Right atrium auricular region (tissue), 2 donors: ENCODE results near the gene CPLANE2. TPM values are rescaled to one million over a fixed set of nuclear protein-coding genes. Genes with fewer than 3 reads are reported as not detected.
"Not testable (repeated sequence)": the region's sequence is repeated elsewhere in the genome, so short reads cannot be mapped to it uniquely, and the experiment has no call there.

ENCODE experiments used
- DNase-seq: peaks from one replicate; pipeline ENCODE4 v3.0.0-alpha.2; 2019; ENCODE audit warnings: low spot score
- H3K27ac ChIP-seq, 2 donors: fragments of 200-600 bp; sonication (generic); 1 replicate in 1 of 2; 2 replicates in 1 of 2; pipeline ENCODE4 v1.5.1; 2016 to 2019
- H3K27me3 ChIP-seq, 2 donors: fragments of 200-600 bp; sonication (generic); one replicate each; pipeline versions ENCODE4 v1.5.1 to v1.6.0; 2017 to 2019
- H3K36me3 ChIP-seq: fragments of 200-600 bp; sonication (generic); one replicate; pipeline ENCODE4 v1.5.1; 2016
- H3K4me1 ChIP-seq, 2 donors: fragments of 200-600 bp; sonication (generic); one replicate each; pipeline versions ENCODE4 v1.5.1 to v1.6.0; 2017 to 2019
- H3K4me3 ChIP-seq, 2 donors: fragments of 200-600 bp; sonication (generic); 1 replicate in 1 of 2; 2 replicates in 1 of 2; pipeline ENCODE4 v1.5.1; 2017 to 2019; ENCODE audit warnings: mild to moderate bottlenecking in 1 of 2, moderate library complexity in 1 of 2
- H3K9me3 ChIP-seq, 2 donors: fragments of 200-600 bp; sonication (generic); one replicate each; pipeline ENCODE4 v1.5.1; 2019
- CTCF ChIP-seq, 2 donors: fragments of 200-600 bp; sonication (generic); IDR thresholded peaks; one replicate each; pipeline ENCODE4 v1.5.1; 2019; ENCODE audit warnings: antibody characterized with exemption in 2 of 2
- total RNA-seq, 2 donors: library from RNA; depleted of rRNA; stranded (reverse); fragments of >200 nt; gene quantifications; one replicate each; pipeline ENCODE4 v1.1.0, GENCODE V29; 2016

The CPLANE2 gene
- total RNA-seq, 2 donors from 2014 or later = 4.4 to 5.0 TPM

- Histone ChIP-seq H3K4me1 (no peaks in the 10 kb centered on the region), H3K36me3 (no peaks in the 10 kb centered on the region), H3K9me3 (no peaks in the 10 kb centered on the region), H3K27me3 (no peaks in the 10 kb centered on the region), H3K4me3 (no peak overlapping the region), H3K27ac (no peak overlapping the region)
- TF ChIP-seq CTCF (IDR thresholded peaks at IDR 0.05) = no peak
- DNase-seq = no peak
Observed at GRCh38 chr1:16198444-16199156, 38.4 kb downstream of the CPLANE2 start.

GRCh38 chr1:16196874-16197273 is 40.1 kb downstream of the CPLANE2 start:
- Histone ChIP-seq H3K27ac (no peak overlapping the region), H3K27me3 (no peaks in the 10 kb centered on the region), H3K4me3 (no peak overlapping the region), H3K36me3 (no peaks in the 10 kb centered on the region), H3K4me1 (no peaks in the 10 kb centered on the region), H3K9me3 (no peaks in the 10 kb centered on the region)
- DNase-seq = no peak
- no peak for TF ChIP-seq CTCF (IDR thresholded peaks at IDR 0.05)

- not testable (repeated sequence) for H3K9me3 ChIP-seq, H3K27ac ChIP-seq, DNase-seq, H3K4me3 ChIP-seq, H3K4me1 ChIP-seq, H3K36me3 ChIP-seq, H3K27me3 ChIP-seq
Observed at GRCh38 chr1:16196139-16196538, 40.8 kb downstream of the CPLANE2 start.

- no peak overlapping the region for H3K4me3 ChIP-seq
Observed at GRCh38 chr1:16195518-16195905, 41.5 kb downstream of the CPLANE2 start.

GRCh38 chr1:16191916-16192546 is 45.0 kb downstream of the CPLANE2 start:
- H3K4me1 ChIP-seq = peaks cover 0 to 23% of the 10 kb centered on the region in 2 donors
- no peak overlapping the region for H3K27ac ChIP-seq
- H3K36me3 ChIP-seq = no peaks in the 10 kb centered on the region
- no peaks in the 10 kb centered on the region for H3K27me3 ChIP-seq
- no peak for DNase-seq
- no peak for TF ChIP-seq CTCF (IDR thresholded peaks at IDR 0.05)
- H3K4me3 ChIP-seq = no peak overlapping the region
- no peaks in the 10 kb centered on the region for H3K9me3 ChIP-seq

More at GRCh38 chr1:16195518-16195905, 41.5 kb downstream of the CPLANE2 start:
- Histone ChIP-seq H3K9me3 (no peaks in the 10 kb centered on the region), H3K27ac (no peak overlapping the region), H3K4me1 (no peaks in the 10 kb centered on the region), H3K36me3 (no peaks in the 10 kb centered on the region), H3K27me3 (no peaks in the 10 kb centered on the region)
- no peak for TF ChIP-seq CTCF (IDR thresholded peaks at IDR 0.05)
- DNase-seq = no peak

GRCh38 chr1:16191309-16191708 is 45.7 kb downstream of the CPLANE2 start:
- no peak overlapping the region for H3K27ac ChIP-seq
- DNase-seq = no peak
- TF ChIP-seq CTCF (IDR thresholded peaks at IDR 0.05) = no peak
- no peaks in the 10 kb centered on the region for H3K36me3 ChIP-seq
- H3K4me3 ChIP-seq = no peak overlapping the region
- H3K4me1 ChIP-seq = peaks cover 0 to 23% of the 10 kb centered on the region in 2 donors
- H3K9me3 ChIP-seq = no peaks in the 10 kb centered on the region
- no peaks in the 10 kb centered on the region for H3K27me3 ChIP-seq
